ENCODE measurements around the gene ADAT3. TPM values are rescaled to one million over a fixed set of nuclear protein-coding genes. Genes with fewer than 3 reads are reported as not detected.

The ADAT3 gene
- total RNA-seq, 1 experiment from 2014 or later: 6.9 TPM

- H3K4me1 Mint-ChIP-seq (ENCODE audit: insufficient read depth, unreplicated experiment): peaks cover 8% of the 10 kb centered on the region
- POLR2A ChIA-PET: no interaction called here
- BruUV-seq (replicated peaks): no TSS peak
- H3K4me3 Mint-ChIP-seq (ENCODE audit: unreplicated experiment): no peak overlapping the region
- peaks cover 11% of the 10 kb centered on the region for H3K36me3 Mint-ChIP-seq (ENCODE audit: insufficient read depth, unreplicated experiment)
- no peak for TF ChIP-seq CTCF (IDR thresholded peaks at IDR 0.05; ENCODE audit: unreplicated experiment)
- no peak overlapping the region for H3K27ac Mint-ChIP-seq (ENCODE audit: low read depth, unreplicated experiment)
- no peak for DNase-seq (ENCODE audit: unreplicated experiment)
- intact Hi-C loops (cut with micrococcal nuclease): no loop called here
- H3K9me3 Mint-ChIP-seq (ENCODE audit: unreplicated experiment): no peaks in the 10 kb centered on the region
- CTCF ChIA-PET: no interaction called here
- H3K27me3 Mint-ChIP-seq (ENCODE audit: insufficient read depth, unreplicated experiment): no peaks in the 10 kb centered on the region
Measured at GRCh38 chr19:1933942-1934341, 28.7 kb downstream of the ADAT3 start.

- TF ChIP-seq CTCF (IDR thresholded peaks at IDR 0.05; ENCODE audit: unreplicated experiment): no peak
- CTCF ChIA-PET: interaction anchor here (0.7 to 0.8 kb wide), 2 partner anchors 32 to 86 kb away, joined by 3 read pairs; no protein-coding TSS in a partner anchor
- POLR2A ChIA-PET: interaction anchor here (1.7 kb wide), 1 partner anchor 29 kb away, joined by 4 read pairs; no protein-coding TSS in a partner anchor
- peak; percentile 27 for DNase-seq (ENCODE audit: unreplicated experiment)
- intact Hi-C loops (cut with micrococcal nuclease): no loop called here
- no TSS peak for BruUV-seq (replicated peaks)
- Mint-ChIP-seq H3K27me3 (ENCODE audit: insufficient read depth, unreplicated experiment) (no peaks in the 10 kb centered on the region), H3K27ac (ENCODE audit: low read depth, unreplicated experiment) (no peak overlapping the region), H3K36me3 (ENCODE audit: insufficient read depth, unreplicated experiment) (peaks cover 4% of the 10 kb centered on the region), H3K9me3 (ENCODE audit: unreplicated experiment) (no peaks in the 10 kb centered on the region), H3K4me1 (ENCODE audit: insufficient read depth, unreplicated experiment) (no peaks in the 10 kb centered on the region), H3K4me3 (ENCODE audit: unreplicated experiment) (no peak overlapping the region)
Measured at GRCh38 chr19:1935484-1936208, 30.4 kb downstream of the ADAT3 start.

- intact Hi-C loops (cut with micrococcal nuclease): no loop called here
- no peak overlapping the region for H3K4me3 Mint-ChIP-seq (ENCODE audit: unreplicated experiment)
- H3K27me3 Mint-ChIP-seq (ENCODE audit: insufficient read depth, unreplicated experiment): no peaks in the 10 kb centered on the region
- no peak overlapping the region for H3K27ac Mint-ChIP-seq (ENCODE audit: low read depth, unreplicated experiment)
- no peaks in the 10 kb centered on the region for H3K9me3 Mint-ChIP-seq (ENCODE audit: unreplicated experiment)
- CTCF ChIA-PET: interaction anchor here (0.8 kb wide), 1 partner anchor 32 kb away, joined by 3 read pairs; no protein-coding TSS in a partner anchor
- TF ChIP-seq CTCF (IDR thresholded peaks at IDR 0.05; ENCODE audit: unreplicated experiment): no peak
- no peak for DNase-seq (ENCODE audit: unreplicated experiment)
- no TSS peak for BruUV-seq (replicated peaks)
- POLR2A ChIA-PET: interaction anchor here (0.5 to 1.7 kb wide), 2 partner anchors 30 to 179 kb away, joined by 3 to 4 read pairs; no protein-coding TSS in a partner anchor
- no peaks in the 10 kb centered on the region for H3K4me1 Mint-ChIP-seq (ENCODE audit: insufficient read depth, unreplicated experiment)
- peaks cover 4% of the 10 kb centered on the region for H3K36me3 Mint-ChIP-seq (ENCODE audit: insufficient read depth, unreplicated experiment)
Measured at GRCh38 chr19:1936430-1936829, 31.2 kb downstream of the ADAT3 start.

GRCh38 chr19:1936916-1937610 is 31.9 kb downstream of the ADAT3 start:
- CTCF ChIA-PET: interaction anchor here (0.6 to 0.7 kb wide), 2 partner anchors 99 to 692 kb away, joined by 3 to 5 read pairs; no protein-coding TSS in a partner anchor
- peaks cover 4% of the 10 kb centered on the region for H3K36me3 Mint-ChIP-seq (ENCODE audit: insufficient read depth, unreplicated experiment)
- TF ChIP-seq CTCF (IDR thresholded peaks at IDR 0.05; ENCODE audit: unreplicated experiment): no peak
- H3K4me1 Mint-ChIP-seq (ENCODE audit: insufficient read depth, unreplicated experiment): no peaks in the 10 kb centered on the region
- H3K9me3 Mint-ChIP-seq (ENCODE audit: unreplicated experiment): no peaks in the 10 kb centered on the region
- H3K27ac Mint-ChIP-seq (ENCODE audit: low read depth, unreplicated experiment): no peak overlapping the region
- H3K27me3 Mint-ChIP-seq (ENCODE audit: insufficient read depth, unreplicated experiment): no peaks in the 10 kb centered on the region
- POLR2A ChIA-PET: interaction anchor here (1.7 kb wide), 1 partner anchor 31 kb away, joined by 4 read pairs; no protein-coding TSS in a partner anchor
- BruUV-seq (replicated peaks): no TSS peak
- no peak overlapping the region for H3K4me3 Mint-ChIP-seq (ENCODE audit: unreplicated experiment)
- intact Hi-C loops (cut with micrococcal nuclease): no loop called here
- DNase-seq (ENCODE audit: unreplicated experiment): no peak
